Measurements from ENCODE around the gene TRPV4.

DNA sequence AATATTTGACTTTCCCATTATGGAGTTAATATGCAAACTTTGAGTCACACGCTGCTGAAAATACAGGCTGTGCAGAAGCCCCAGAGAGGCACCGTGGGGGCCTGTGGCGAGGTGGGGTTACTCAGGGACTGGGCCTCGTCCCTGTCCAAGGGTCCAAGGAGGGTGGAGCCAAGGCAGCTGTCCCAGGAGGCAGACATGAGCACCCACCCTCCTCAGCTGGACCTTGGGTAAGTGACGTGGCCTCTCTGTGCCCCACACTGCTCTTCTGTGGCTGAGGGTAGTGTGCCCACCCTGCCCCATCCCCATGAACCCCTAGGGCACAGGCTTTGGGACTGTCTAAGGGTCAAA is 80.2 kb downstream of the TRPV4 start:
- TF ChIP-seq, protein P1, sequence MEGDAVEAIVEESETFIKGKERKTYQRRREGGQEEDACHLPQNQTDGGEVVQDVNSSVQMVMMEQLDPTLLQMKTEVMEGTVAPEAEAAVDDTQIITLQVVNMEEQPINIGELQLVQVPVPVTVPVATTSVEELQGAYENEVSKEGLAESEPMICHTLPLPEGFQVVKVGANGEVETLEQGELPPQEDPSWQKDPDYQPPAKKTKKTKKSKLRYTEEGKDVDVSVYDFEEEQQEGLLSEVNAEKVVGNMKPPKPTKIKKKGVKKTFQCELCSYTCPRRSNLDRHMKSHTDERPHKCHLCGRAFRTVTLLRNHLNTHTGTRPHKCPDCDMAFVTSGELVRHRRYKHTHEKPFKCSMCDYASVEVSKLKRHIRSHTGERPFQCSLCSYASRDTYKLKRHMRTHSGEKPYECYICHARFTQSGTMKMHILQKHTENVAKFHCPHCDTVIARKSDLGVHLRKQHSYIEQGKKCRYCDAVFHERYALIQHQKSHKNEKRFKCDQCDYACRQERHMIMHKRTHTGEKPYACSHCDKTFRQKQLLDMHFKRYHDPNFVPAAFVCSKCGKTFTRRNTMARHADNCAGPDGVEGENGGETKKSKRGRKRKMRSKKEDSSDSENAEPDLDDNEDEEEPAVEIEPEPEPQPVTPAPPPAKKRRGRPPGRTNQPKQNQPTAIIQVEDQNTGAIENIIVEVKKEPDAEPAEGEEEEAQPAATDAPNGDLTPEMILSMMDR (IDR thresholded peaks at IDR 0.05): no peak
- TF ChIP-seq POLR2A (IDR thresholded peaks at IDR 0.05): no peak
- TF ChIP-seq POLR2AphosphoS5 (IDR thresholded peaks at IDR 0.05; ENCODE audit: insufficient read depth in 1 of 2, low read depth in 1 of 2): no peak

Data from vagina (tissue), 2 donors.